Effector CD8-positive, alpha-beta T cell (primary cell): ENCODE results near the gene RET.
"Not testable (repeated sequence)": the region's sequence is repeated elsewhere in the genome, so short reads cannot be mapped to it uniquely, and the experiment has no call there.

ENCODE experiments used
- DNase-seq: peaks from one replicate; lab custom pipeline; 2025; lab: John Stamatoyannopoulos, UW

The RET gene

GRCh38 chr10:43135656-43136055, 58.8 kb downstream of the RET start:
- DNase-seq, result no peak

- no peak for DNase-seq
Observed at GRCh38 chr10:43136432-43136831, 59.6 kb downstream of the RET start.

GRCh38 chr10:43136995-43137716, 60.3 kb downstream of the RET start:
- no peak for DNase-seq

GRCh38 chr10:43137717-43138020, 60.8 kb downstream of the RET start:
- DNase-seq, result peak; percentile 20

- DNase-seq, result peak; percentile 68
Observed at GRCh38 chr10:43138021-43138756, 61.3 kb downstream of the RET start, which contains the start of gene CSGALNACT2. Gene CSGALNACT2 (plus strand): TSS chr10:43138445. CDS start chr10:43155150, 16,705 bp downstream.

GRCh38 chr10:43138757-43139241, 61.9 kb downstream of the RET start:
- peak; percentile 43 for DNase-seq

GRCh38 chr10:43141421-43141820, 64.6 kb downstream of the RET start:
- DNase-seq, result no peak

- no peak for DNase-seq
Observed at GRCh38 chr10:43145311-43145710, 68.4 kb downstream of the RET start.

GRCh38 chr10:43145936-43146335, 69.1 kb downstream of the RET start:
- not testable (repeated sequence) for DNase-seq

GRCh38 chr10:43151371-43151770, 74.5 kb downstream of the RET start:
- DNase-seq, result no peak

- no peak for DNase-seq
Observed at GRCh38 chr10:43153901-43154300, 77.0 kb downstream of the RET start.

GRCh38 chr10:43155221-43155620, 78.4 kb downstream of the RET start:
- DNase-seq, result no peak

- DNase-seq, result no peak
Observed at GRCh38 chr10:43155741-43156140, 78.9 kb downstream of the RET start.

GRCh38 chr10:43156590-43157341, 79.9 kb downstream of the RET start:
- no peak for DNase-seq

- DNase-seq, result no peak
Observed at GRCh38 chr10:43158636-43159035, 81.8 kb downstream of the RET start.

GRCh38 chr10:43160046-43160920, 83.4 kb downstream of the RET start:
- DNase-seq, result no peak

GRCh38 chr10:43160921-43161255, 84.0 kb downstream of the RET start:
- DNase-seq, result no peak

- no peak for DNase-seq
Observed at GRCh38 chr10:43162604-43163003, 85.7 kb downstream of the RET start.

- DNase-seq, result no peak
Observed at GRCh38 chr10:43166207-43166879, 89.5 kb downstream of the RET start.

- DNase-seq, result no peak
Observed at GRCh38 chr10:43166880-43167497, 90.1 kb downstream of the RET start.

- DNase-seq, result no peak
Observed at GRCh38 chr10:43167498-43167889, 90.6 kb downstream of the RET start.
